ENCODE measurements around the gene OVAAL. TPM values are rescaled to one million over a fixed set of nuclear protein-coding genes. Genes with fewer than 3 reads are reported as not detected.

Gene OVAAL
- total RNA-seq, 1 donor from 2014 or later, result not detected

- no peak for DNase-seq
These were observed 12.5 kb downstream of the OVAAL start for GRCh38 chr1:180571060-180571831.

- no peak for DNase-seq
These were observed 13.3 kb downstream of the OVAAL start for GRCh38 chr1:180571832-180572636.

- no peak for DNase-seq
These were observed 14.0 kb downstream of the OVAAL start for GRCh38 chr1:180572760-180573159.

- no peak for DNase-seq
These were observed 15.4 kb downstream of the OVAAL start for GRCh38 chr1:180574031-180574713.

GRCh38 chr1:180577361-180577760 lies 18.6 kb downstream of the OVAAL start:
- no peak for DNase-seq

GRCh38 chr1:180579961-180580611 lies 21.3 kb downstream of the OVAAL start:
- DNase-seq, result no peak

GRCh38 chr1:180581635-180582039 lies 22.9 kb downstream of the OVAAL start:
- DNase-seq, result no peak

GRCh38 chr1:180584869-180585268 lies 26.1 kb downstream of the OVAAL start:
- DNase-seq, result no peak

- DNase-seq, result no peak
These were observed 27.2 kb downstream of the OVAAL start for GRCh38 chr1:180585994-180586359.

- DNase-seq, result no peak
These were observed 27.9 kb downstream of the OVAAL start for GRCh38 chr1:180586671-180587155.

- DNase-seq, result no peak
These were observed 29.4 kb downstream of the OVAAL start for GRCh38 chr1:180588121-180588520.

GRCh38 chr1:180590889-180591288 lies 32.1 kb downstream of the OVAAL start:
- DNase-seq, result no peak

GRCh38 chr1:180593382-180593781 lies 34.6 kb downstream of the OVAAL start:
- DNase-seq, result no peak

GRCh38 chr1:180594723-180595122 lies 36.0 kb downstream of the OVAAL start:
- no peak for DNase-seq

- DNase-seq, result no peak
These were observed 37.2 kb downstream of the OVAAL start for GRCh38 chr1:180595966-180596365.

GRCh38 chr1:180597520-180597919 lies 38.8 kb downstream of the OVAAL start:
- DNase-seq, result no peak

GRCh38 chr1:180598333-180598974 lies 39.7 kb downstream of the OVAAL start:
- DNase-seq, result no peak

- DNase-seq, result no peak
These were observed 41.6 kb downstream of the OVAAL start for GRCh38 chr1:180600343-180600742.

- DNase-seq, result no peak
These were observed 42.7 kb downstream of the OVAAL start for GRCh38 chr1:180601512-180601911.

GRCh38 chr1:180603223-180603849 lies 44.6 kb downstream of the OVAAL start:
- DNase-seq, result no peak

GRCh38 chr1:180603850-180604226 lies 45.1 kb downstream of the OVAAL start:
- no peak for DNase-seq

All from occipital lobe (tissue), 2 donors.